ENCODE measurements around the gene ADAR. TPM values are rescaled to one million over a fixed set of nuclear protein-coding genes. Genes with fewer than 3 reads are reported as not detected.
A peak's percentile ranks its signal among the peaks of the same experiment; 100 is the strongest.

ADAR gene
- total RNA-seq, 2 donors from 2014 or later: 189 to 332 TPM

- peaks cover 27 to 36% of the 10 kb centered on the region in 2 donors for H3K36me3 Mint-ChIP-seq
- no peaks in the 10 kb centered on the region for H3K9me3 Mint-ChIP-seq
- peak overlapping the region; percentile 94 to 97 for H3K27ac Mint-ChIP-seq
- DNase-seq (ENCODE audit: low spot score in 2 of 2) (no peak), ATAC-seq (no peak)
These were observed 50.6 kb downstream of the ADAR start for GRCh38 chr1:154557248-154557938.

DNA sequence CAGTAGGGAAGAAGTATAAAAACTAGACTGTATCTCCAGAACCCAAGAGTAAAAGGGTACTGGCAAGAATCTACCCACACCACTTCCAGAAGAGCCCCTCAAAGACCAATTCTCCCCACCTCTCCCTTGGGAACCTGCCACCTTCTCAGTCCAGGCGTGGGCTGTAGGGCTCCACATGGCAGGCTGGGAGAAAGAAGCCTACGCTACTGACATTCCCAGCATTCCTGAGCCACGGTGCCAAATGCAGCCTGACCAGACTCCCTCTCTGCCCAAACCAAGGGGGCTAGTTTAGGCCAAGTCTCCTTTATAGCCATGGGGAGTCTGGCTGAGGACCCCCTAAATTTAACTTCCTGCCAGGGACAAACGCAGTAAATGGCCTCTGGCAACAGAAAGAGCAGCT is 51.6 kb downstream of the ADAR start:
- peaks cover 27 to 36% of the 10 kb centered on the region in 2 donors for H3K36me3 Mint-ChIP-seq
- H3K27ac Mint-ChIP-seq: peak overlapping the region in 1 of 2 donors; percentile 94
- DNase-seq (ENCODE audit: low spot score in 2 of 2) (no peak), ATAC-seq (no peak)
- no peaks in the 10 kb centered on the region for H3K9me3 Mint-ChIP-seq

- DNase-seq (ENCODE audit: low spot score in 2 of 2) (no peak), ATAC-seq (no peak)
- Mint-ChIP-seq H3K27ac (peak overlapping the region in 1 of 2 donors; percentile 52), H3K36me3 (peaks cover 27 to 42% of the 10 kb centered on the region in 2 donors), H3K9me3 (no peaks in the 10 kb centered on the region)
These were observed 54.6 kb downstream of the ADAR start for GRCh38 chr1:154553056-154554030.

DNA sequence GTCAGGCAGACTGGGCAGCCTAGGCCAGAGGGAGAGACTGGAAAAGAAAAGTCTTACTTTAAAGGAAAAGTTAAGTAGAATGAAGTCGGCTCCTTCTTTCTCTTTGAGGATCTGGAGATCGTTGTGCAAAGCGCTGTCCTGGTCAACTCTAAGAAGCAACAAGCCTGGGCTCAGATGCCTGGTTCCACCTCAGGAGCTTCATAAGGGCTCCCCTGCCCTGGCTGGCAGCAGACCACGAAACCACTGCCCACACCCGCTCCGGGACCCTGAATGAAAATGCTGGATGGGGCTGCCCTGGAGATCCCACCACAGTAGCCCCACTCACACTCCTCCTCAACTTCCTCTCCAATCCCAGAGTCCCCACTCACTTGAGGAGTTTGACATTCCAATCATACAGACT is 56.0 kb downstream of the ADAR start:
- Mint-ChIP-seq H3K36me3 (peaks cover 17 to 31% of the 10 kb centered on the region in 2 donors), H3K9me3 (no peaks in the 10 kb centered on the region), H3K27ac (no peak overlapping the region)
- ATAC-seq: no peak
- no peak for DNase-seq (ENCODE audit: low spot score in 2 of 2)

DNA sequence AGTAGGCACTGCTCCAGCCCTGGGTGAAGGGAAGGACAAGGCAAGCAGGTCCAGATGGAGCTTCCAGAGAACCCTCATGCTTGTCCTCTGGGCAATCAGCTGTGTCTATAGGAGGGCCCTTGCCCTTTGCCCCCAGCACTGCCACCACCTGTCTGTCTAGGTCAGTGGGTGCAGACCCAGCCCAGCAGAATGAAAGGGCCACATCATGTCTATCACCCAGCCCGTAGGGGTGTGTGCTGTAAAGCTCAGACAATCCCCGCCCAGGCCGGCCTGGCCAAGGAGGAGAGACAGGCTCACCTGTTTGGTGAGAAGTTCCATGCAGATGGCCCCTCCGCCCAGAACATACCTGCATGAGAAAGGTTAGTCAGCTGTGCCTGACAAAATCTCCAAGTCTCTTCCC is 56.5 kb downstream of the ADAR start:
- DNase-seq (ENCODE audit: low spot score in 2 of 2): no peak
- ATAC-seq: no peak
- Mint-ChIP-seq H3K9me3 (no peaks in the 10 kb centered on the region), H3K36me3 (peaks cover 13 to 29% of the 10 kb centered on the region in 2 donors), H3K27ac (peak overlapping the region; percentile 48 to 69)

- DNase-seq (ENCODE audit: low spot score in 2 of 2) (no peak), ATAC-seq (no peak)
- H3K36me3 Mint-ChIP-seq: peaks cover 13 to 25% of the 10 kb centered on the region in 2 donors
- H3K9me3 Mint-ChIP-seq: no peaks in the 10 kb centered on the region
- peak overlapping the region in 1 of 2 donors; percentile 48 for H3K27ac Mint-ChIP-seq
These were observed 57.3 kb downstream of the ADAR start for GRCh38 chr1:154550657-154551056.

- ATAC-seq (no peak), DNase-seq (ENCODE audit: low spot score in 2 of 2) (no peak)
- Mint-ChIP-seq H3K36me3 (peaks cover 8 to 22% of the 10 kb centered on the region in 2 donors), H3K27ac (peak overlapping the region in 1 of 2 donors; percentile 48), H3K9me3 (no peaks in the 10 kb centered on the region)
These were observed 57.9 kb downstream of the ADAR start for GRCh38 chr1:154550070-154550469.

GRCh38 chr1:154549202-154549770 is 58.7 kb downstream of the ADAR start:
- DNase-seq (ENCODE audit: low spot score in 2 of 2) (no peak), ATAC-seq (no peak)
- H3K9me3 Mint-ChIP-seq: no peaks in the 10 kb centered on the region
- H3K36me3 Mint-ChIP-seq: peaks cover 4 to 17% of the 10 kb centered on the region in 2 donors
- peak overlapping the region in 1 of 2 donors; percentile 44 for H3K27ac Mint-ChIP-seq

GRCh38 chr1:154548028-154548427 is 60.0 kb downstream of the ADAR start:
- no peaks in the 10 kb centered on the region for H3K9me3 Mint-ChIP-seq
- peaks cover 2 to 8% of the 10 kb centered on the region in 2 donors for H3K36me3 Mint-ChIP-seq
- ATAC-seq: no peak
- DNase-seq (ENCODE audit: low spot score in 2 of 2): no peak
- H3K27ac Mint-ChIP-seq: no peak overlapping the region

GRCh38 chr1:154547105-154547732 is 60.8 kb downstream of the ADAR start:
- Mint-ChIP-seq H3K27ac (peak overlapping the region in 1 of 2 donors; percentile 60), H3K9me3 (no peaks in the 10 kb centered on the region), H3K36me3 (peaks cover 0 to 6% of the 10 kb centered on the region in 2 donors)
- DNase-seq (ENCODE audit: low spot score in 2 of 2) (no peak), ATAC-seq (no peak)

DNA sequence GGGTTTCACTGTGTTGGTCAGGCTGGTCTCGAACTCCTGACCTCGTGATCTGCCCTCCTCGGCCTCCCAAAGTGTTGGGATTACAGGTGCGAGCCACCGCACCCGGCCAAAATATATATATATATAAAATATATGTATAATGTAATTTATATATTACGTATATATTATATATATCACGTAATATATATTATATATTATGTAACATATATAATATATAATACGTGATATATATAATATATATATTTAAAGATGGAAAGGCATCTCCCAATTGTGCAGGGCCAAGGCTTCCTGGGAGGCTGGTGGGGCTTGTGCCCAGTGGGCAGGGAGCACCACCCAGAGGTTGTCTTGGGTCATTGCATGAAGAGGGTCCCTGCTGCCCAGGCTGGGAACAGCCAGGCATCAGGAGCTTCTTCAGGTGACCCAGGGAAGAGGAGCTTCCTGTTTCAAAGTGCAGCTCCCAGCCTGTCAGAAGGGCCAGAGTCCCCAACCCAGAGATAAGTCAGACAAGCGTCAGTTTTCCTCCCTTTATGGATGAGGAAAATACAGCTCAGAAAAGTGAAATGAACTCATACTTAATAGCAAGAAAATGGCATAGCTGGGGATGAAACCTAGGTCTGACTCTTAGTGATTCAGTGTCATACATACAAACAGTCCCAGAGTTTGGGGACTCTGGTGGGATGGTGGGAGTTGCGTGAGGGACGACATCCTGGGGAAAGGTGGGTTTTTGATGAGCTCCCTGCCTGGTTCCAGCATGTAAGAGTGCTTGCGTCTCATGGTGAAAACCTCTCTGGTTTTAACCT is 61.5 kb downstream of the ADAR start:
- ATAC-seq: peak; percentile 88 to 91
- Mint-ChIP-seq H3K27ac (no peak overlapping the region), H3K9me3 (no peaks in the 10 kb centered on the region), H3K36me3 (peaks cover 0 to 6% of the 10 kb centered on the region in 2 donors)
- DNase-seq (ENCODE audit: low spot score in 2 of 2): peak; percentile 64 to 69

DNA sequence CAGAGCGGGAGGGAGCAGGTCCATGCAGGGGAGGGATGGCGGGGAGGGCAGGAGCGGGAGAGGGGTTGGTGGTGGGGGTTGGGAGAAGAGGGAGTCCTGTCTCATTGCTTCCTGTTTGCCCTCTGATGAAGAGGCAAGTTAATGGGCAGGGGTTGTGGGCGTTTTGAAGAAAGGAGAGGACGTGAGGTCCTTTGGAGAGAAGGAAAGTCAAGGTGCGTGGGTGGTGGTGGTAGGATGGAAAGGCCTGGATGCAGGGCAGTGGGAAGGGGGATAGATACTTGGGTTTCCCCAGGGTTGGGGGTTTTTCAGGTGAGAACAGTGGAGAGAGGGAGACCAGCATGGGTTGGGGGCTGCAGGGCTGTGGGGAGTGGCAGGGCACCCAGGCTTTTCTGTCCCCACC is 66.8 kb downstream of the ADAR start:
- no peaks in the 10 kb centered on the region for H3K36me3 Mint-ChIP-seq
- no peak for ATAC-seq
- no peak overlapping the region for H3K27ac Mint-ChIP-seq
- no peaks in the 10 kb centered on the region for H3K9me3 Mint-ChIP-seq
- DNase-seq (ENCODE audit: low spot score in 2 of 2): no peak

DNA sequence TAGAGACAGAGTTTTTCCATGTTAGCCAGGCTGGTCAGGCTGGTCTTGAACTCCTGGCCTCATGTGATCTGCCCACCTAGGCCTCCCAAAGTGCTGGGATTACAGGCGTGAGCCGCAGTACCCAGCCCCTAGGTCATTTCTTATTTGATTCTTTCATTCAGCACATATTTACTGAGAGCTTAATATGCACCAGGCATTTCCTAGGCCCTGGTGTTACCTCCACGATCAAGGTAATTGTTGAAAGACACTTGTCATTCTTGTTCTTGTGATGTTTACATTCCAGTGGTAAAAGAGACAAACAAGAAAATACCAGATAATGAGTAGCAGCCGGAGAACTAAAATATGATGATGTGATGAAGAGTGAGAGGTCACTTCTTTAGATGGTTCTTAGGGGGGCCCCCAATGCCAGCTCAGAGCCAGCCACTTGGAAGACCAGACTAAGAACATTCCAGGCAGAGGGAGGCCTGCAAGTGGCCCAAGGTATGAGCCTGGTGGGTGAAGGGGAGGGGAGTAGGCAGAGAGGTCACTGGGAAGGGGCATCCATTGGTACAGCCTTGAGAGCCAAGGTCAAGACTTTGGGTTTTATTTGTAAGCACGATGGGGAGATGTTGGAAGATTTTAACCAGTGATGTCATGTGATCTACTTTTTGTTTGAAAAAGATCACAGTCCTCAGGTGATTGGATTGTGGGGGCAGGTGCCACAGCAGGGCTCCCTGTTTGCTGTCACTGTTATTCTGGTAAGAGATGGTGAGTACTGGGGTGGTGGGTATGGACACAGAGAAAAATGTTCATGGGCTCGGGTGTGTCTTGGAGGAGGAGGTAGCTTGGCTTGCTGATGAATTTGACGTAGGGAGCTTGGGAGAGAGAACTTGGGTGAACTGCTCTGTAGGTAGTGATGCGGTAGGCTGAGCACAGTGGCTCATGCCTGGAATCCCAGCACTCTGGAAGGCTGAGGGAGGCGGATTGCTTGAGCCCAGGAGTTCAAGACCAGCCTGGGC is 68.2 kb downstream of the ADAR start:
- no peak overlapping the region for H3K27ac Mint-ChIP-seq
- H3K36me3 Mint-ChIP-seq: no peaks in the 10 kb centered on the region
- DNase-seq (ENCODE audit: low spot score in 2 of 2): no peak
- ATAC-seq: no peak
- H3K9me3 Mint-ChIP-seq: no peaks in the 10 kb centered on the region

DNA sequence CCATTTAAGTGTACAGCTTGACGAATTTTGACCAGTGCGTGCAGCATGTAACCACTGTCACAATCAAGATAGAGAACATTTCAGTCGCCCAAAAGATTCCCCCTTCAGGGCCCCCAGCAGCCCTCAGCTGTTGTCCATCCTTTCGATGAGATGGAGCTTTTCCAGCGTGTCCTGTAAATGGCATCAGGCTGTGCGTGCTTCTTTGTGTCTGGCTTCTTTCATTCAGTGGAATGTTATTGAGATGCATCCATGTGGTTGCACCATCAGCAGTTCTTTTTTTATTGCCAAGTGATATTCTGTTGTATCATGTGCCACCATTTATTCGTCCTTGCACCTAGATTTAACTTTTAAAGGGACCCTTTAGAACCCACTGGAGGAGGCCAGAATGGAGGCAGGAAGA is 71.4 kb downstream of the ADAR start:
- no peaks in the 10 kb centered on the region for H3K36me3 Mint-ChIP-seq
- H3K27ac Mint-ChIP-seq: no peak overlapping the region
- no peak for DNase-seq (ENCODE audit: low spot score in 2 of 2)
- ATAC-seq: no peak
- peaks cover 0 to 2% of the 10 kb centered on the region in 2 donors for H3K9me3 Mint-ChIP-seq
